ENCODE results near the gene LECT2.

DNA sequence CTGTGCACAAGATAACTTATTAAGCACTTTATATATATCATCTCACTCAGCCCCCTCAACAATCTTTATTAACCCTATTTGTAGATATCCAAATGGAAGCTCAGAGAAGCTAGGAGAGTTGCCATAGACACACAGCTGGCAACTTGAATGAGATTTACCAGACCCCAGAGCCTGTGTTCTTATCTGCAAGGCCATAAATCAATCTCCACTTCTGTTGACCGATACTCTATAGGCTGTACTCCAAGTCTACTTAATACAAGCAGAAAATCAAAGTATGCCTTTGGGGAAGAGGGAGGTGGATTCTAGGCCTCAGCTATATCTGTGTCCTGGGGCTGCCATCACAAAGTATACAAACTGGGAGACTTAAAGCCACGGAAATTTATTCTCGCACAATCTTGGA lies 53.1 kb downstream of the LECT2 start:
- TF ChIP-seq CTCF (conservative IDR thresholded peaks at IDR 0.05 in 1 of 2, IDR thresholded peaks at IDR 0.05 in 1 of 2; ENCODE audit: extremely low read depth in 1 of 2, insufficient read depth in 1 of 2, low read depth in 1 of 2, low read length in 2 of 2) (no peak), EZH2 (IDR thresholded peaks at IDR 0.05; ENCODE audit: borderline replicate concordance, low read length) (no peak)
